H1 (cell line): ENCODE results near the gene CCL1. TPM values are rescaled to one million over a fixed set of nuclear protein-coding genes. Genes with fewer than 3 reads are reported as not detected.

Source experiments
- CTCF ChIA-PET: fragments of 300-600 bp; sonication (Branson Sonifier 250); formaldehyde crosslinking; loops from one replicate; lab custom pipeline; 2021; ENCODE audit not compliant: partially characterized antibody; lab: Charles Lee
- POLR2A ChIA-PET: fragments of 300-600 bp; sonication (Branson Sonifier 250); formaldehyde crosslinking; loops from one replicate; lab custom pipeline; 2021; ENCODE audit warnings: inconsistent platforms; ENCODE audit not compliant: partially characterized antibody; lab: Charles Lee
- DNase-seq, 2 experiments: peaks; one replicate each; pipeline versions ENCODE4 v3.0.0 to v3.0.0-alpha.2; 2010 to 2022; ENCODE audit warnings: low spot score in 2 of 2, low read depth in 1 of 2, mixed read lengths in 1 of 2
- FAIRE-seq: peaks from 2 replicates; lab custom pipeline; 2011; peaks lifted over from hg19 to GRCh38; lab: Jason Lieb, UNC
- H2AFZ ChIP-seq: 2 replicates; pipeline ENCODE4 v1.8.1; 2012; ENCODE audit warnings: low read length, inconsistent platforms
- H2AK5ac ChIP-seq: 2 replicates; pipeline ENCODE4 v1.6.1; 2013; ENCODE audit warnings: low read depth, low read length
- H2BK120ac ChIP-seq: replicated peaks from 2 replicates; pipeline ENCODE3; 2013; ENCODE audit warnings: low read depth, low read length, inconsistent platforms
- H2BK12ac ChIP-seq: 2 replicates; pipeline ENCODE4 v1.6.1; 2013; ENCODE audit warnings: low read depth, low read length
- H2BK15ac ChIP-seq: 2 replicates; pipeline ENCODE4 v1.6.1; 2013; ENCODE audit warnings: low read length
- H2BK20ac ChIP-seq: 2 replicates; pipeline ENCODE4 v1.6.1; 2013; ENCODE audit warnings: low read length
- H2BK5ac ChIP-seq: 2 replicates; pipeline ENCODE4 v1.6.1; 2013; ENCODE audit warnings: low read depth, low read length
- H3K14ac ChIP-seq: 2 replicates; pipeline ENCODE4 v1.6.1; 2013; ENCODE audit warnings: inconsistent platforms; ENCODE audit not compliant: insufficient read length
- H3K18ac ChIP-seq: 2 replicates; pipeline ENCODE4 v1.6.1; 2013; ENCODE audit warnings: low read length; ENCODE audit errors: extremely low read depth
- H3K23ac ChIP-seq: 2 replicates; pipeline ENCODE4 v1.6.1; 2013; ENCODE audit warnings: inconsistent platforms; ENCODE audit not compliant: insufficient read length
- H3K23me2 ChIP-seq: 2 replicates; pipeline ENCODE4 v1.6.1; 2013; ENCODE audit warnings: low read depth, low read length
- H3K27ac ChIP-seq: 2 replicates; pipeline ENCODE4 v1.6.1; 2011; ENCODE audit warnings: low read depth, low read length, inconsistent platforms
- H3K27me3 ChIP-seq, 4 experiments: replicated peaks in 1 of 4; 1 replicate in 1 of 4; 2 replicates in 3 of 4; pipeline versions ENCODE4 v1.6.1 to v1.8.1; 2011 to 2013; ENCODE audit warnings: low read length in 3 of 4, mild to moderate bottlenecking in 3 of 4, inconsistent platforms in 2 of 4, mixed read lengths in 2 of 4, moderate library complexity in 1 of 4; ENCODE audit not compliant: control insufficient read depth in 3 of 4, insufficient read depth in 3 of 4; ENCODE audit errors: extremely low read depth in 1 of 4
- H3K36me3 ChIP-seq, 4 experiments: 2 replicates each; pipeline versions ENCODE4 v1.6.1 to v1.8.1; 2011 to 2013; ENCODE audit warnings: mild to moderate bottlenecking in 4 of 4, low read length in 3 of 4, moderate library complexity in 2 of 4, control low read depth in 1 of 4, inconsistent platforms in 1 of 4; ENCODE audit not compliant: insufficient read depth in 4 of 4, control insufficient read depth in 2 of 4
- H3K4ac ChIP-seq: replicated peaks from 2 replicates; pipeline ENCODE3; 2013; ENCODE audit warnings: low read length, low read depth, mixed read lengths, inconsistent platforms; ENCODE audit not compliant: insufficient read length
- H3K4me1 ChIP-seq, 4 experiments: replicated peaks in 1 of 4; 1 replicate in 1 of 4; 2 replicates in 3 of 4; pipeline versions ENCODE4 v1.6.1 to v1.8.1; 2011 to 2013; ENCODE audit warnings: low read length in 3 of 4, inconsistent platforms in 2 of 4, mixed read lengths in 1 of 4; ENCODE audit not compliant: insufficient read depth in 4 of 4, control insufficient read depth in 3 of 4
- H3K4me2 ChIP-seq, 2 experiments: 2 replicates each; pipeline versions ENCODE4 v1.6.1 to v1.8.1; 2011 to 2013; ENCODE audit warnings: low read depth in 2 of 2, low read length in 2 of 2, control low read depth in 1 of 2, inconsistent platforms in 1 of 2, mild to moderate bottlenecking in 1 of 2; ENCODE audit not compliant: insufficient read depth in 1 of 2
- H3K4me3 ChIP-seq, 4 experiments: fragments of 200-600, 300-600 bp in 1 of 4; sonication (generic), shearing (Covaris generic), sonication (Bioruptor Twin) in 1 of 4; 2 replicates each; pipeline versions ENCODE4 v1.5.1 to v1.8.1; 2011 to 2016; ENCODE audit warnings: low read length in 4 of 4, low read depth in 3 of 4, control low read depth in 2 of 4, inconsistent platforms in 2 of 4, mild to moderate bottlenecking in 2 of 4, mixed read lengths in 1 of 4, moderate library complexity in 1 of 4; ENCODE audit not compliant: insufficient read depth in 2 of 4; ENCODE audit errors: extremely low read depth in 1 of 4
- H3K56ac ChIP-seq: replicated peaks from 2 replicates; pipeline ENCODE3; 2013; ENCODE audit warnings: low read depth, mild to moderate bottlenecking, mixed read lengths, low read length, inconsistent platforms; ENCODE audit not compliant: insufficient read length
- H3K79me1 ChIP-seq: 2 replicates; pipeline ENCODE4 v1.6.1; 2013; ENCODE audit warnings: low read depth, low read length, control low read depth
- H3K79me2 ChIP-seq, 2 experiments: 2 replicates each; pipeline versions ENCODE4 v1.6.1 to v1.8.1; 2012 to 2013; ENCODE audit warnings: low read length in 2 of 2, mild to moderate bottlenecking in 2 of 2, inconsistent platforms in 1 of 2; ENCODE audit not compliant: insufficient read depth in 2 of 2, control insufficient read depth in 1 of 2
- H3K9ac ChIP-seq, 4 experiments: replicated peaks in 1 of 4; 1 replicate in 1 of 4; 2 replicates in 3 of 4; pipeline versions ENCODE4 v1.6.1 to v1.8.1; 2011 to 2013; ENCODE audit warnings: low read depth in 3 of 4, low read length in 3 of 4, control low read depth in 2 of 4, mild to moderate bottlenecking in 2 of 4, moderate library complexity in 2 of 4, inconsistent platforms in 1 of 4; ENCODE audit errors: extremely low read depth in 1 of 4
- H3K9me3 ChIP-seq, 2 experiments: 2 replicates each; pipeline versions ENCODE4 v1.6.1 to v1.8.1; 2012 to 2013; ENCODE audit warnings: mild to moderate bottlenecking in 2 of 2, moderate library complexity in 2 of 2, control low read depth in 1 of 2, inconsistent platforms in 1 of 2, low read depth in 1 of 2, low read length in 1 of 2, mixed read lengths in 1 of 2; ENCODE audit not compliant: insufficient read depth in 2 of 2
- H4K20me1 ChIP-seq, 2 experiments: replicated peaks in 1 of 2; 2 replicates each; pipeline versions ENCODE3 to v1.8.1; 2011 to 2013; ENCODE audit warnings: inconsistent platforms in 2 of 2, low read length in 2 of 2, mild to moderate bottlenecking in 1 of 2; ENCODE audit not compliant: insufficient read depth in 2 of 2, control insufficient read depth in 1 of 2
- H4K5ac ChIP-seq: 2 replicates; pipeline ENCODE4 v1.6.1; 2013; ENCODE audit warnings: low read length, low read depth, mixed read lengths, inconsistent platforms; ENCODE audit not compliant: insufficient read length
- H4K8ac ChIP-seq: 2 replicates; pipeline ENCODE4 v1.8.0; 2013; ENCODE audit warnings: mild to moderate bottlenecking, moderate library complexity, low read length, inconsistent platforms; ENCODE audit not compliant: insufficient read depth; ENCODE audit errors: extremely low read depth
- H4K91ac ChIP-seq: replicated peaks from 2 replicates; pipeline ENCODE3; 2013; ENCODE audit warnings: low read length, mixed read lengths, inconsistent platforms; ENCODE audit not compliant: insufficient read length
- ATF2 ChIP-seq: IDR thresholded peaks from 2 replicates; pipeline ENCODE4 v1.6.1; 2012; ENCODE audit warnings: low read length, inconsistent platforms
- BCL11A ChIP-seq, 2 experiments: IDR thresholded peaks; one replicate each; pipeline ENCODE4 v1.6.1; 2011; ENCODE audit warnings: low read depth in 2 of 2, low read length in 2 of 2, mild to moderate bottlenecking in 2 of 2
- CHD1 ChIP-seq: IDR thresholded peaks from 2 replicates; pipeline ENCODE4 v1.6.1; 2012; ENCODE audit warnings: low read depth, low read length, improper control_type of control experiment
- GABPA ChIP-seq: IDR thresholded peaks from 2 replicates; pipeline ENCODE4 v1.6.1; 2011; ENCODE audit warnings: mild to moderate bottlenecking, low read length, moderate library complexity, borderline replicate concordance; ENCODE audit not compliant: insufficient read depth
- KDM4A ChIP-seq: IDR thresholded peaks from one replicate; pipeline ENCODE4 v1.7.1; 2012; ENCODE audit warnings: low read depth, mild to moderate bottlenecking, moderate library complexity, low read length, inconsistent platforms; ENCODE audit not compliant: severe bottlenecking
- POLR2A ChIP-seq, 2 experiments: IDR thresholded peaks; 1 replicate in 1 of 2; 2 replicates in 1 of 2; pipeline ENCODE4 v1.6.1; 2011; ENCODE audit warnings: low read depth in 2 of 2, low read length in 2 of 2, mild to moderate bottlenecking in 2 of 2; ENCODE audit errors: control extremely low read depth in 1 of 2
- POU5F1 ChIP-seq: IDR thresholded peaks from 2 replicates; pipeline ENCODE4 v1.6.1; 2011; ENCODE audit warnings: low read depth, mild to moderate bottlenecking, low read length, moderate library complexity
- WGBS, 2 experiments: shearing (Covaris generic) in 1 of 2; methylation state at CpG; one replicate each; pipeline versions ENCODE4 v1.1.6 to v1.1.7; 2013 to 2015; ENCODE audit warnings: low lambda C conversion rate in 2 of 2, mixed read lengths in 2 of 2, inconsistent platforms in 1 of 2, low coverage in 1 of 2, missing lambda C conversion rate in 1 of 2; ENCODE audit not compliant: insufficient replicate concordance in 2 of 2, insufficient coverage in 1 of 2, insufficient read length in 1 of 2; ENCODE audit errors: extremely low coverage in 1 of 2, missing lambda C conversion rate in 1 of 2; 5-methylcytosine and 5-hydroxymethylcytosine counted together
- polyA plus RNA-seq, 7 experiments: library from polyadenylated mRNA; depleted of rRNA in 3 of 7; stranded (reverse) in 5 of 7; unstranded in 2 of 7; fragments of >200 nt in 5 of 7; fragments of 200-250 nt in 2 of 7; gene quantifications; 1 replicate in 5 of 7; 2 replicates in 1 of 7; 4 replicates in 1 of 7; pipeline versions ENCODE4 v1.2.1 to v1.2.3, GENCODE V29; 2011 to 2013; ENCODE audit warnings: missing spikeins in 2 of 7, mixed read lengths in 2 of 7
- total RNA-seq: library from RNA; stranded (reverse); fragmentation: NEBNext Ultra II Directional; extraction: Animal tissue kit (Norgen Biotek cat#: 25700); gene quantifications from 2 replicates; pipeline ENCODE4 v1.2.1, GENCODE V29; 2021

CCL1 gene
- total and polyA plus RNA-seq, 2 of the 8 experiments (the other 6 are each of a cell fraction or from before 2014, with no cell fraction given), result not detected

- no peaks in the 10 kb centered on the region for H3K4me1 ChIP-seq
- no peaks in the 10 kb centered on the region for H3K9me3 ChIP-seq
- no peak overlapping the region for H2AFZ ChIP-seq
- H3K56ac ChIP-seq, result no peak overlapping the region
- H4K20me1 ChIP-seq, result no peaks in the 10 kb centered on the region
- H3K36me3 ChIP-seq, result no peaks in the 10 kb centered on the region
- no peak overlapping the region for H3K14ac ChIP-seq
- H3K27me3 ChIP-seq, result no peaks in the 10 kb centered on the region
- peak in 1 of 2 experiments; percentile 29 for DNase-seq
- no peak overlapping the region for H2AK5ac ChIP-seq
- FAIRE-seq, result no peak
- H4K5ac ChIP-seq, result no peak overlapping the region
- POLR2A ChIA-PET, result no interaction called here
- no peak overlapping the region for H3K27ac ChIP-seq
- no peaks in the 10 kb centered on the region for H3K79me2 ChIP-seq
- H3K4ac ChIP-seq, result no peak overlapping the region
- no peaks in the 10 kb centered on the region for H3K79me1 ChIP-seq
- CTCF ChIA-PET, result interaction anchor here (15.7 kb wide), 1 partner anchor 164 kb away, joined by 442 read pairs; no protein-coding TSS in a partner anchor
- H2BK15ac ChIP-seq, result no peak overlapping the region
- 95% methylated on average over 4 of the region's 4 CpGs; no CpG with 5 or more reads in 1 of the 2 experiments for WGBS, 2 experiments
- no peak overlapping the region for H3K23ac ChIP-seq
- H3K9ac ChIP-seq, result no peak overlapping the region
- H3K23me2 ChIP-seq, result no peaks in the 10 kb centered on the region; the same call in 1 of the 2 replicates
- H4K91ac ChIP-seq, result no peak overlapping the region
- no peak overlapping the region for H3K4me2 ChIP-seq
- TF ChIP-seq GABPA (no peak), POLR2A (IDR thresholded peaks at IDR 0.05; ENCODE audit: control extremely low read depth in 1 of 2, low read depth in 2 of 2, low read length in 2 of 2) (no peak), POU5F1 (no peak), KDM4A (no peak), BCL11A (IDR thresholded peaks at IDR 0.05; ENCODE audit: low read depth in 2 of 2, low read length in 2 of 2) (no peak), ATF2 (no peak), CHD1 (no peak)
- H3K18ac ChIP-seq, result no peak overlapping the region
- H2BK12ac ChIP-seq, result no peak overlapping the region
- no peak overlapping the region for H2BK20ac ChIP-seq
- no peak overlapping the region for H2BK5ac ChIP-seq
- H2BK120ac ChIP-seq, result no peak overlapping the region
- no peak overlapping the region for H4K8ac ChIP-seq
- no peak overlapping the region for H3K4me3 ChIP-seq
Measured at GRCh38 chr17:34366529-34367107, 3.6 kb upstream of the CCL1 start.
